Fibroblast of lung (primary cell): Measurements from ENCODE around the gene CRACR2A.

Experiments
- EZH2 ChIP-seq: IDR thresholded peaks from 2 replicates; pipeline ENCODE4 v1.5.1; 2012; ENCODE audit warnings: low read length, control low read depth, mild to moderate bottlenecking; ENCODE audit errors: missing control alignments
- TF ChIP-seq, protein P1 (sequence below), 2 donors: IDR thresholded peaks in 1 of 2; conservative IDR thresholded peaks in 1 of 2; 1 replicate in 1 of 2; 2 replicates in 1 of 2; pipeline ENCODE4 v1.5.1; 2011 to 2012; ENCODE audit warnings: low read length in 2 of 2, control low read depth in 1 of 2, inconsistent platforms in 1 of 2, low read depth in 1 of 2, mild to moderate bottlenecking in 1 of 2

DNA sequence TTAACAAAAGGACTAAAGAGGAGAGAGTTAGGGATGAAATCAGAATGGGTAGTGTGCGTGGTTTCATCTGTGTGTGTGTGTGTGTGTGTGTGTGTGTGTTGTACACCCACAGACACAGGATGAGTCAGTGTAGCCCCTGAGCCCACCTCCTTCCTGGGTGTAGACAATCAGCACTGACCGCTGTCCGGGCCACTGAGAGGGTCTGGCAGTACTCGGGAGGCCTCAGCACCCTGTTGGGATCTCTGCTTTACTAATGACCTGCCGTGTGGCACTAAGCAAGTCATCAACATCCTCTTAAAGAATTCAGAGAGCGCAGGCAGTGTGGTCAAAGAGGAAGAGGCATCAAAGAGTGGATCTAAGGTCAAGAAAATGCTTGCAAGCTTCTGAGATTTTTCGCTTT lies 149.3 kb downstream of the CRACR2A start:
- TF ChIP-seq, protein P1, sequence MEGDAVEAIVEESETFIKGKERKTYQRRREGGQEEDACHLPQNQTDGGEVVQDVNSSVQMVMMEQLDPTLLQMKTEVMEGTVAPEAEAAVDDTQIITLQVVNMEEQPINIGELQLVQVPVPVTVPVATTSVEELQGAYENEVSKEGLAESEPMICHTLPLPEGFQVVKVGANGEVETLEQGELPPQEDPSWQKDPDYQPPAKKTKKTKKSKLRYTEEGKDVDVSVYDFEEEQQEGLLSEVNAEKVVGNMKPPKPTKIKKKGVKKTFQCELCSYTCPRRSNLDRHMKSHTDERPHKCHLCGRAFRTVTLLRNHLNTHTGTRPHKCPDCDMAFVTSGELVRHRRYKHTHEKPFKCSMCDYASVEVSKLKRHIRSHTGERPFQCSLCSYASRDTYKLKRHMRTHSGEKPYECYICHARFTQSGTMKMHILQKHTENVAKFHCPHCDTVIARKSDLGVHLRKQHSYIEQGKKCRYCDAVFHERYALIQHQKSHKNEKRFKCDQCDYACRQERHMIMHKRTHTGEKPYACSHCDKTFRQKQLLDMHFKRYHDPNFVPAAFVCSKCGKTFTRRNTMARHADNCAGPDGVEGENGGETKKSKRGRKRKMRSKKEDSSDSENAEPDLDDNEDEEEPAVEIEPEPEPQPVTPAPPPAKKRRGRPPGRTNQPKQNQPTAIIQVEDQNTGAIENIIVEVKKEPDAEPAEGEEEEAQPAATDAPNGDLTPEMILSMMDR (conservative IDR thresholded peaks at IDR 0.05 in 1 of 2, IDR thresholded peaks at IDR 0.05 in 1 of 2; ENCODE audit: low read depth in 1 of 2, low read length in 2 of 2): no peak
- TF ChIP-seq EZH2: no peak
